ENCODE data around the gene INTS11.
"Not testable (repeated sequence)": the region's sequence is repeated elsewhere in the genome, so short reads cannot be mapped to it uniquely, and the experiment has no call there.

Gene INTS11

GRCh38 chr1:1324524-1325287 is at the start of gene INTS11, which contains the start of gene CPTP:
Gene INTS11, minus strand, starts transcription at chr1:1324660. Its CDS starts 52 bp downstream, at chr1:1324608.
Gene CPTP, plus strand, starts transcription at chr1:1324802. Its CDS starts 2,109 bp downstream, at chr1:1326911.
- in situ Hi-C loops (cut with MboI; ENCODE audit: low sequenced_read_pairs) = no loop called here

GRCh38 chr1:1373815-1374588 is 49.5 kb upstream of the INTS11 start:
- in situ Hi-C loops (cut with MboI; ENCODE audit: low sequenced_read_pairs) = no loop called here

GRCh38 chr1:1373051-1373814 is 48.8 kb upstream of the INTS11 start:
- in situ Hi-C loops (cut with MboI; ENCODE audit: low sequenced_read_pairs) = no loop called here

- in situ Hi-C loops (cut with MboI; ENCODE audit: low sequenced_read_pairs) = no loop called here
These were observed 47.6 kb upstream of the INTS11 start for GRCh38 chr1:1371746-1372711.

GRCh38 chr1:1371364-1371745 is 46.9 kb upstream of the INTS11 start:
- in situ Hi-C loops (cut with MboI; ENCODE audit: low sequenced_read_pairs) = no loop called here

GRCh38 chr1:1370771-1371300 is 46.4 kb upstream of the INTS11 start:
- in situ Hi-C loops (cut with MboI; ENCODE audit: low sequenced_read_pairs) = no loop called here

GRCh38 chr1:1370094-1370493 is 45.6 kb upstream of the INTS11 start:
- in situ Hi-C loops (cut with MboI; ENCODE audit: low sequenced_read_pairs) = not testable (repeated sequence)

GRCh38 chr1:1367315-1367714 is 42.9 kb upstream of the INTS11 start:
- in situ Hi-C loops (cut with MboI; ENCODE audit: low sequenced_read_pairs) = no loop called here

- in situ Hi-C loops (cut with MboI; ENCODE audit: low sequenced_read_pairs) = no loop called here
These were observed 42.2 kb upstream of the INTS11 start for GRCh38 chr1:1366699-1367066.

GRCh38 chr1:1365875-1366698 is 41.6 kb upstream of the INTS11 start:
- in situ Hi-C loops (cut with MboI; ENCODE audit: low sequenced_read_pairs) = no loop called here

- in situ Hi-C loops (cut with MboI; ENCODE audit: low sequenced_read_pairs) = no loop called here
These were observed 39.8 kb upstream of the INTS11 start for GRCh38 chr1:1364266-1364665.

GRCh38 chr1:1361982-1362423 is 37.5 kb upstream of the INTS11 start:
- in situ Hi-C loops (cut with MboI; ENCODE audit: low sequenced_read_pairs) = no loop called here

- in situ Hi-C loops (cut with MboI; ENCODE audit: low sequenced_read_pairs) = no loop called here
These were observed 36.9 kb upstream of the INTS11 start for GRCh38 chr1:1361233-1361981.

GRCh38 chr1:1360506-1361169 is 36.2 kb upstream of the INTS11 start:
- in situ Hi-C loops (cut with MboI; ENCODE audit: low sequenced_read_pairs) = no loop called here

- in situ Hi-C loops (cut with MboI; ENCODE audit: low sequenced_read_pairs) = no loop called here
These were observed 35.4 kb upstream of the INTS11 start for GRCh38 chr1:1359664-1360468.

GRCh38 chr1:1359308-1359663 is 34.8 kb upstream of the INTS11 start:
- in situ Hi-C loops (cut with MboI; ENCODE audit: low sequenced_read_pairs) = no loop called here

Data from HL-60/S4 treated with retinoic acid at 250 ng/mL for 4 days and 3 days (cell line).